SU-DHL-6 (cell line): ENCODE measurements around the gene YARS1.
A peak's percentile ranks its signal among the peaks of the same experiment; 100 is the strongest.

Experiments
- H2AFZ ChIP-seq: fragments of 200-600 bp; sonication (generic); 2 replicates; pipeline ENCODE4 v1.6.1; 2014; ENCODE audit warnings: low read depth, mild to moderate bottlenecking, moderate library complexity, mixed read lengths, antibody characterized with exemption, low read length; ENCODE audit not compliant: severe bottlenecking
- H3F3A ChIP-seq: fragments of 200-600 bp; shearing (Covaris generic); 2 replicates; pipeline ENCODE4 v1.6.0; 2016; ENCODE audit warnings: antibody characterized with exemption, mild to moderate bottlenecking; ENCODE audit not compliant: insufficient read depth
- H3K27ac ChIP-seq: fragments of 200-600 bp; sonication (generic); 2 replicates; pipeline ENCODE4 v1.5.1; 2016; ENCODE audit warnings: low read depth, mild to moderate bottlenecking, low read length, moderate library complexity, mixed read lengths
- H3K27me3 ChIP-seq: fragments of 200-600 bp; sonication (generic), shearing (Covaris generic); 2 replicates; pipeline ENCODE4 v1.6.0; 2014; ENCODE audit warnings: mild to moderate bottlenecking, low read length
- H3K36me3 ChIP-seq: fragments of 200-600 bp; sonication (generic); 2 replicates; pipeline ENCODE4 v1.6.1; 2014; ENCODE audit warnings: mild to moderate bottlenecking, low read length, mixed read lengths
- H3K4me2 ChIP-seq: fragments of 300-600, 200-600 bp; shearing (Covaris generic), sonication (generic); 2 replicates; pipeline ENCODE4 v1.6.0; 2014; ENCODE audit warnings: low read length, low read depth, mild to moderate bottlenecking; ENCODE audit not compliant: poor library complexity, severe bottlenecking
- H3K4me3 ChIP-seq: fragments of 200-600 bp; sonication (generic); 2 replicates; pipeline ENCODE4 v1.5.1; 2014; ENCODE audit warnings: antibody characterized with exemption, low read length, mild to moderate bottlenecking, mixed read lengths; ENCODE audit not compliant: insufficient read depth, poor library complexity, severe bottlenecking
- H3K79me2 ChIP-seq: fragments of 200-600 bp; sonication (generic); 2 replicates; pipeline ENCODE4 v1.6.1; 2014; ENCODE audit warnings: mild to moderate bottlenecking, low read length, moderate library complexity; ENCODE audit not compliant: insufficient read depth
- H3K9ac ChIP-seq: fragments of 200-600 bp; sonication (generic); 2 replicates; pipeline ENCODE4 v1.7.0; 2014; ENCODE audit warnings: mild to moderate bottlenecking, low read length
- H3K9me2 ChIP-seq: fragments of 200-600 bp; sonication (generic); replicated peaks from 2 replicates; pipeline ENCODE4 v1.6.1; 2014; ENCODE audit warnings: low read length; ENCODE audit not compliant: insufficient read depth
- H3K9me3 ChIP-seq: fragments of 200-600 bp; sonication (generic); 2 replicates; pipeline ENCODE4 v1.6.1; 2014; ENCODE audit warnings: low read length, mixed read lengths; ENCODE audit not compliant: insufficient read depth
- H4K20me1 ChIP-seq: fragments of 200-600 bp; sonication (generic); 2 replicates; pipeline ENCODE4 v1.6.1; 2014; ENCODE audit warnings: low read depth, mild to moderate bottlenecking, antibody characterized with exemption, low read length, moderate library complexity, mixed read lengths
- EZH2phosphoT487 ChIP-seq: fragments of 200-600 bp; sonication (generic), shearing (Covaris generic); conservative IDR thresholded peaks from 2 replicates; pipeline ENCODE4 v1.6.1; 2018; ENCODE audit warnings: mild to moderate bottlenecking, antibody characterized with exemption, low read length, moderate library complexity, mixed read lengths
- TF ChIP-seq, protein P1 (sequence below): fragments of 200-600 bp; sonication (generic); IDR thresholded peaks from one replicate; pipeline ENCODE4 v1.5.1; 2017; ENCODE audit warnings: antibody characterized with exemption, mild to moderate bottlenecking, low read length, moderate library complexity; ENCODE audit not compliant: insufficient read depth, poor library complexity, severe bottlenecking

The YARS1 gene

GRCh38 chr1:32773764-32774463 is 43.2 kb downstream of the YARS1 start:
- H3K27ac ChIP-seq: no peak overlapping the region
- no peaks in the 10 kb centered on the region for H3K9me3 ChIP-seq
- H3F3A ChIP-seq: peaks cover 11% of the 10 kb centered on the region; the same call in 1 of the 2 replicates
- H3K27me3 ChIP-seq: no peaks in the 10 kb centered on the region
- no peak overlapping the region for H3K9ac ChIP-seq
- no peaks in the 10 kb centered on the region for H3K79me2 ChIP-seq
- no peak overlapping the region for H3K4me3 ChIP-seq
- no peaks in the 10 kb centered on the region for H4K20me1 ChIP-seq
- no peak overlapping the region for H3K4me2 ChIP-seq
- H2AFZ ChIP-seq: no peak overlapping the region
- H3K36me3 ChIP-seq: peaks cover 5% of the 10 kb centered on the region; the same call in 1 of the 2 replicates
- H3K9me2 ChIP-seq: no peaks in the 10 kb centered on the region
- TF ChIP-seq, protein P1, sequence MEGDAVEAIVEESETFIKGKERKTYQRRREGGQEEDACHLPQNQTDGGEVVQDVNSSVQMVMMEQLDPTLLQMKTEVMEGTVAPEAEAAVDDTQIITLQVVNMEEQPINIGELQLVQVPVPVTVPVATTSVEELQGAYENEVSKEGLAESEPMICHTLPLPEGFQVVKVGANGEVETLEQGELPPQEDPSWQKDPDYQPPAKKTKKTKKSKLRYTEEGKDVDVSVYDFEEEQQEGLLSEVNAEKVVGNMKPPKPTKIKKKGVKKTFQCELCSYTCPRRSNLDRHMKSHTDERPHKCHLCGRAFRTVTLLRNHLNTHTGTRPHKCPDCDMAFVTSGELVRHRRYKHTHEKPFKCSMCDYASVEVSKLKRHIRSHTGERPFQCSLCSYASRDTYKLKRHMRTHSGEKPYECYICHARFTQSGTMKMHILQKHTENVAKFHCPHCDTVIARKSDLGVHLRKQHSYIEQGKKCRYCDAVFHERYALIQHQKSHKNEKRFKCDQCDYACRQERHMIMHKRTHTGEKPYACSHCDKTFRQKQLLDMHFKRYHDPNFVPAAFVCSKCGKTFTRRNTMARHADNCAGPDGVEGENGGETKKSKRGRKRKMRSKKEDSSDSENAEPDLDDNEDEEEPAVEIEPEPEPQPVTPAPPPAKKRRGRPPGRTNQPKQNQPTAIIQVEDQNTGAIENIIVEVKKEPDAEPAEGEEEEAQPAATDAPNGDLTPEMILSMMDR: no peak
- TF ChIP-seq EZH2phosphoT487: no peak

DNA sequence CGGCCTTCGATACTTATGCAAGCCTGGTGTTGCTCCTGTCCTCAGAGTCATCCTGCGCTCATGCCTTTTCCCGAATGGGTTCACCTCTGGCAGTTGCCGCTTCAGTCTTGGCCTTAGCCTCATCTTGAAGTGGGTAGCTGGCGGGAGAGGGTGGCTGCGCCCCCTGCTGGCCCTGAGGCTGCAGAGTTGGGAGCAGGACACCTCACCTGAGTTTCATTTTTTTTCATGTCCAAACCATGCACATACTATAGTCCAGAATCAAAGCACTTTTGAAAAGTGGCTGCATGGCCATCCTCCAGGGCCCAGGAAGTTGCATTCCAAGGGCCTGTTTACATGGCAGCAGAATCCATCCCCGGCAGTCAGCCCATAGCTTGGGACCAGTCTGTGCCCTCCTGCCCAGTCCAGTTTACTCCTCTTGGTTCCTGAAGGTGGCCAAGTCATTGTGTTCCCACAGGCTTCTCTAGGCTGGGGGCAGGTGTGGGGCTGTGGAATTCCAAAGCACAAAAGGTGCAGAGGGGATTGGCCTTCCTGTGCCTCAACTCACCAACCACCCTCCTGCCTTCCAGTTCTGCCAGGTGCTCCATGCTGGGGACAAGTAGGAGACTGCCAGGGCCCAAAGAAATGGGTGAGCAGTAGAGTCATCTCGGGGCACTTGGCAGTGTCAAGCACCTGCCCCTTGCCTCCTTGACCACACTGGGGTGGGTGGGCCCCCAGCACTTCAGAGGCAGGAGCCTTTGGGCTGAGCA is 44.0 kb downstream of the YARS1 start:
- no peak overlapping the region for H3K27ac ChIP-seq
- H3F3A ChIP-seq: peaks cover 11% of the 10 kb centered on the region; the same call in 1 of the 2 replicates
- no peak for TF ChIP-seq EZH2phosphoT487
- TF ChIP-seq, protein P1: peak; percentile 88
- no peak overlapping the region for H3K4me2 ChIP-seq
- H3K9me3 ChIP-seq: no peaks in the 10 kb centered on the region
- peaks cover 5% of the 10 kb centered on the region; the same call in 1 of the 2 replicates for H3K36me3 ChIP-seq
- no peak overlapping the region for H3K4me3 ChIP-seq
- no peaks in the 10 kb centered on the region for H4K20me1 ChIP-seq
- H2AFZ ChIP-seq: no peak overlapping the region
- no peaks in the 10 kb centered on the region for H3K9me2 ChIP-seq
- H3K27me3 ChIP-seq: no peaks in the 10 kb centered on the region
- H3K79me2 ChIP-seq: no peaks in the 10 kb centered on the region
- H3K9ac ChIP-seq: no peak overlapping the region

DNA sequence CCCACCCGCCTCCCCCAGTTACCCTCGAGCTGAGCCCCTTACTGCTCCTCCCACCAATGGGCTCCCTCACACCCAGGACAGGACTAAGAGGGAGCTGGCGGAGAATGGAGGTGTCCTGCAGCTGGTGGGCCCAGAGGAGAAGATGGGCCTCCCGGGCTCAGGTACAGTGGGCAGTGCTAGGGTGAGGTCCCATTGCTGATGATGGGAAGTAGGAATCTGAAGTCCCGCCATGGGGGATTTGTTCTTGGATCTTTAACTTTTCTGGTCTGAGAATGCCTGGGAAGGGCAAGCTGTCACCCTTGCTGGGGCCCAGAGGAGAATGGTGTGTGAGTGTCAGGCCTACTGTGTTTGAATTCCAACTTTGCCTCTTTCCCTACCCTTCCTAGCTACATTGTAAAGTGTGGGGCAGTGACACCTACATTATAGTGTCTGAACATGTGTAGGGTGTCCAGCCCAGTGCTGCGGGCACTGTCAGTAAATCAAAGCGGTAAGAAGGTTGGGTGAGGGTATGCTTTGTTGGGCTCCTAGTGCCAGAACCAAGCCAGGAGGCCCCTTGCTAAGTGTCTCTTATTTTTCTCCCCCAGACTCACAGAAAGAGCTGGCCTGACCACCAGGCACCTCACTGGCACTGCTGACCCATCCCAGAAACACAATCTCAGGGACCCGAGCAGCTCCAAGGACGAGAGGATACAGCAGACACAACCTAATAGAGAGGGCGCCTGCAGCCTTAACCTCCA is 44.7 kb downstream of the YARS1 start:
- TF ChIP-seq EZH2phosphoT487: no peak
- TF ChIP-seq, protein P1: no peak
- Histone ChIP-seq H4K20me1 (no peaks in the 10 kb centered on the region), H3K4me3 (no peak overlapping the region), H3K79me2 (no peaks in the 10 kb centered on the region), H3K9me3 (no peaks in the 10 kb centered on the region), H3K9me2 (no peaks in the 10 kb centered on the region), H3F3A (peaks cover 11% of the 10 kb centered on the region; the same call in 1 of the 2 replicates), H2AFZ (no peak overlapping the region), H3K4me2 (no peak overlapping the region), H3K36me3 (peaks cover 5% of the 10 kb centered on the region; the same call in 1 of the 2 replicates), H3K27me3 (no peaks in the 10 kb centered on the region), H3K9ac (no peak overlapping the region), H3K27ac (no peak overlapping the region)
